Mesothelial cell of epicardium (in vitro differentiated cells): ENCODE measurements around the gene CTNNB1. TPM values are rescaled to one million over a fixed set of nuclear protein-coding genes. Genes with fewer than 3 reads are reported as not detected.

Experiments
- DNase-seq, 2 experiments: peaks; one replicate each; pipeline ENCODE4 v3.0.0; 2021; ENCODE audit warnings: low spot score in 2 of 2; ENCODE audit not compliant: unreplicated experiment in 2 of 2
- H3K27ac Mint-ChIP-seq: 2 replicates; pipeline ENCODE4 v1.8.0; 2021; ENCODE audit warnings: mixed read lengths
- H3K27me3 Mint-ChIP-seq: 2 replicates; pipeline ENCODE4 v1.8.0; 2021; ENCODE audit warnings: low read depth, mixed read lengths
- H3K36me3 Mint-ChIP-seq: 2 replicates; pipeline ENCODE4 v1.8.0; 2021; ENCODE audit warnings: mixed read lengths
- H3K4me1 Mint-ChIP-seq: 2 replicates; pipeline ENCODE4 v1.8.0; 2021; ENCODE audit warnings: mixed read lengths
- H3K4me3 Mint-ChIP-seq: 2 replicates; pipeline ENCODE4 v1.8.0; 2021; ENCODE audit warnings: mild to moderate bottlenecking, moderate library complexity, mixed read lengths
- H3K9me3 Mint-ChIP-seq: 2 replicates; pipeline ENCODE4 v1.8.0; 2021; ENCODE audit warnings: mixed read lengths
- total RNA-seq: library from RNA; stranded (reverse); gene quantifications from 3 replicates; pipeline ENCODE4 v1.2.1, GENCODE V29; 2021
- TF ChIP-seq, protein P1 (sequence below): fragments of 200-600 bp; sonication (generic); IDR thresholded peaks from one replicate; pipeline ENCODE4 v1.5.0; 2021; ENCODE audit warnings: antibody characterized with exemption; ENCODE audit not compliant: unreplicated experiment

Gene CTNNB1
- total RNA-seq, 1 donor from 2014 or later: 545 TPM

DNA sequence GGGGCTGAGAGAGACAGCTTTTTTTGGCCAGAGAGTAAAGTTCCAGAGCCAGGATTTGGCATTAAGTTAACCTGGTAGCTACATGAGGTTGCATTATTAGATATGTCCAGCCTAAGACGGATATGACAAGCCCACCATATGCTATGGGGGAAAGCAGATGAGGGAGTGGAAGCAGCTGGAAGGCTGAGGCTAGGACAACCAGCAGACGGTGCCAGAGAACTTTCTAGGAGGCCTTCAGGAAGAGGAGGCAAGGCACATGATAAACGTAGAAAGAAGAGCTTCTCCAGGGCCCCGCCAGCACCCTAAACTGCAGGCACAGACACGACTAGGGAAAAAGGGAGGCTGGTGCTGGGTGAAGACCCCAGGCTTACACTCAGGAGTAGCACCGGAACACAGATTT is 87.0 kb downstream of the CTNNB1 start:
- no peak overlapping the region for H3K4me3 Mint-ChIP-seq
- H3K36me3 Mint-ChIP-seq: no peaks in the 10 kb centered on the region
- no peaks in the 10 kb centered on the region for H3K4me1 Mint-ChIP-seq
- no peak for DNase-seq
- TF ChIP-seq, protein P1, sequence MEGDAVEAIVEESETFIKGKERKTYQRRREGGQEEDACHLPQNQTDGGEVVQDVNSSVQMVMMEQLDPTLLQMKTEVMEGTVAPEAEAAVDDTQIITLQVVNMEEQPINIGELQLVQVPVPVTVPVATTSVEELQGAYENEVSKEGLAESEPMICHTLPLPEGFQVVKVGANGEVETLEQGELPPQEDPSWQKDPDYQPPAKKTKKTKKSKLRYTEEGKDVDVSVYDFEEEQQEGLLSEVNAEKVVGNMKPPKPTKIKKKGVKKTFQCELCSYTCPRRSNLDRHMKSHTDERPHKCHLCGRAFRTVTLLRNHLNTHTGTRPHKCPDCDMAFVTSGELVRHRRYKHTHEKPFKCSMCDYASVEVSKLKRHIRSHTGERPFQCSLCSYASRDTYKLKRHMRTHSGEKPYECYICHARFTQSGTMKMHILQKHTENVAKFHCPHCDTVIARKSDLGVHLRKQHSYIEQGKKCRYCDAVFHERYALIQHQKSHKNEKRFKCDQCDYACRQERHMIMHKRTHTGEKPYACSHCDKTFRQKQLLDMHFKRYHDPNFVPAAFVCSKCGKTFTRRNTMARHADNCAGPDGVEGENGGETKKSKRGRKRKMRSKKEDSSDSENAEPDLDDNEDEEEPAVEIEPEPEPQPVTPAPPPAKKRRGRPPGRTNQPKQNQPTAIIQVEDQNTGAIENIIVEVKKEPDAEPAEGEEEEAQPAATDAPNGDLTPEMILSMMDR: no peak
- no peaks in the 10 kb centered on the region for H3K27me3 Mint-ChIP-seq
- no peak overlapping the region for H3K27ac Mint-ChIP-seq
- peaks cover 22% of the 10 kb centered on the region for H3K9me3 Mint-ChIP-seq

DNA sequence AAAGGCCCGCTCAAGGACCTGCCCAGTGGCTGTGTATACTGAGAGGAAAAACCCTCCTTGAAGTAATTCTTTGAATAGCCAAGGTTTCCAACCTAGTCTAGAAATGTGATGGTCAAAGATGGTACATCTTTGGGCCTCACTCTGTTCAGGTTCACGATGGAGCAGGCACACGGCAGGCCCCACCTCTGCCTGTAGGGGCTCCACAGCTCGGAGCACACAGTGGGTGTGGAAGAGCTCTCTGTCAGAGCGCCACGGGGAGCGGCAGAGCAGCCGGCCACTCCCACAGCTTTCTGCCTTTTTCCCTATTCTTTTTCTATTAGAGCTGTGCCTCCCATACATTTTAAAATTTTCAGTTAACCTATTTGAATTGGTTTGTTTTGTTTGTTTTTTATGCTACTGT is 89.5 kb downstream of the CTNNB1 start:
- Mint-ChIP-seq H3K27ac (no peak overlapping the region), H3K36me3 (no peaks in the 10 kb centered on the region), H3K4me1 (no peaks in the 10 kb centered on the region), H3K27me3 (no peaks in the 10 kb centered on the region), H3K9me3 (peaks cover 19% of the 10 kb centered on the region), H3K4me3 (no peak overlapping the region)
- DNase-seq: no peak
- TF ChIP-seq, protein P1: no peak
